Measurements from ENCODE around the gene FRMD7.

DNA sequence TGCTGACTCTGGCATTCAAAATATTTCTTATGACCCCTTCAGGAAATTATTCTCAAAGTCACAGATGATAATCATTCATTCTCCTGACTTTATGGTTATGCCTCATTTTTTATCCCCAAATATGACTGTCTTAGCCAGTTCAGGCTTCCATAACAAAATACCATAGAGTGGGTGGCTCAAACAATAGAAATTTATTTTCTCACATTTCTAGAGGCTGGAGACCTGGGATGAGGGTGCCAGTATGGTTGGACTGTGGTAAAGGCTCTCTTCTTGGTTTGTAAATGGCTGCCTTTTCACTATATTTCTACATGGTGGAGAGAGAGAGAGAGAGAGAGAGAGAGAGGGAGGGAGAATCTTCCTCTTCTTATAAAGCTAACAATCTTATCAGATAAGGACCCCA is 20.5 kb downstream of the FRMD7 start:
- TF ChIP-seq POLR2A (IDR thresholded peaks at IDR 0.05; ENCODE audit: low read length) (no peak), GATA1 (IDR thresholded peaks at IDR 0.05; ENCODE audit: low read depth, low read length) (no peak)
